ENCODE measurements around the gene USHBP1. TPM values are rescaled to one million over a fixed set of nuclear protein-coding genes. Genes with fewer than 3 reads are reported as not detected.

USHBP1 gene
- total RNA-seq, 1 experiment from 2014 or later: 7.5 TPM

DNA sequence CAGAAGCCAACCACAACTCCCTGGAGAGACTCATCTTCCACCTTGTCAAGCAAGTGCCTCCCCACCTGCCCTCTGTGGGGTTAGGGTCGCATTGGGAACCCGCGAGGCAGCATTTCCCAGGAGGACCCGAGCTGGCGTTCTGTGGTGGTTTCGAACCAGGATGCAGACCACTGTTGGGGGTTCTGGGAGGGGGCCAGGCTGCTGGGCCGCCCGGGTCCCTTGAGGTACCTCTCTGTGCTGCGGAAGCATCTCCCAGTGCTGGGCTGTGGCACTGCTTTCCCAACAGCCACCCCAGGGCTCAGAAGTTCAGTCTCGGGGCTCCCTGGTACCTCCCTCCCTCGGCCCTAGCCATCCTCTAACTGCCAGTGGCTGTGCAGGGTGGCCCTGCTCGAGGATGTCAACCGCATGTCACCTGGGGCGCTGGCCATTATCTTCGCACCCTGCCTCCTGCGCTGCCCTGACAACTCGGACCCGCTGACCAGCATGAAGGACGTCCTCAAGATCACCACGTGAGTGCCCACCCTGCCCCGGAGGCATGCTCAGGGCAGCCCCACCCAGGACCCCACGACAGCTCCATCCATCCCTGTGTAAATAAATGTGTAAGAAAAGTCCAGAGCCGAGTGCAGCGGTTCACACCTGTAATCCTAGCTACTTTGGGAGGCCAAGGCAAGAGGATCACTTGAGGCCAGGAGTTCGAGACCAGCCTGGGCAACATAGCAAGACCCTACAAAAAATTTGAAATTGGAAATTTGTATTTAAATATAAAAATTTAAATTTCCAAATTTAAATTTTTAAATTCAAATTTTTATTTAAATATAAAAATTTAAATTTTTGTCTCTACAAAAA lies 57.6 kb downstream of the USHBP1 start:
- no peaks in the 10 kb centered on the region for H3K27me3 ChIP-seq (ENCODE audit: control insufficient read depth, insufficient read depth, low read length)
- H3K36me3 ChIP-seq (replicated peaks; ENCODE audit: control insufficient read depth, insufficient read depth, low read length): peaks cover 9% of the 10 kb centered on the region
- H3K4me3 ChIP-seq (ENCODE audit: insufficient read depth, low read depth, low read length): no peak overlapping the region
- DNase-seq: no peak

DNA sequence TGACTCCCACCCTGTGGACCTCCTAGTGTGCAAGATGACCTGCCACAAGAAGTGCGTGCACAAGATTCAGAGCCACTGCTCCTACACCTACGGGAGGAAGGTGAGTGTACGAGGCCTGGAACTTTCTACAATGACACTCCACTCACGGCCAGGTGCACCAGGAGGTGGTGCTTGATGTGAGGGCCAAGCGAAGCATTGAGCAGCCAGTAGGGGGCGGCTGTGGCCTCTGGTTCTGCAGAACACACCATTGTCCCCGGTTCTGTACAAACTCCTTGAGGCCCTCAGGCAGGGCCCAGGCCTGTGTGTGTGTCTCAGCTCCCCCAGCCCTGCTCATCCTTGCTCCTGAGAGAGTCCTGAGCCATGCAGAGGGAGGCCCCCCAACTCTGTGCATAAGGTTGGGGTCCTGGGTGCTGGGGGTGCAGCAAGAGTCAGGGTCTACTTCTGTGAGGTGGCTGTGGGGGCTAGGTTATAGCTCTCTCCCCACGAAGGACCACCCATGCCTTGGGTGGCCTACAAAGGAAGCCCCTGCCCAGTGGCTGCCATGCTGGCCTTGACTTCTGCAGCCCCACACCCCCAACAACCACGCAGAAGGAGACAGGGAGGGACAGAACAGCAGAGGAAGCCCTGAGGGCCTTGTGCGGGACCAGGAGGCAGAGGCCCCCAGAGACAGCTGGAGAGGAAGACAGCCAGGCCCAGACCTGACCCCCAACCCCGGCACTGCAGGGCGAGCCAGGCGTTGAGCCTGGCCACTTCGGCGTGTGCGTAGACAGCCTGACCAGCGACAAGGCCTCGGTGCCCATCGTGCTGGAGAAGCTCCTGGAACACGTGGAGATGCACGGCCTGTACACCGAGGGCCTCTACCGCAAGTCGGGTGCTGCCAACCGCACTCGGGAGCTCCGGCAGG lies 59.1 kb downstream of the USHBP1 start:
- peak; percentile 92 for DNase-seq
- peaks cover 18% of the 10 kb centered on the region for H3K36me3 ChIP-seq (replicated peaks; ENCODE audit: control insufficient read depth, insufficient read depth, low read length)
- no peak overlapping the region for H3K4me3 ChIP-seq (ENCODE audit: insufficient read depth, low read depth, low read length)
- H3K27me3 ChIP-seq (ENCODE audit: control insufficient read depth, insufficient read depth, low read length): no peaks in the 10 kb centered on the region

DNA sequence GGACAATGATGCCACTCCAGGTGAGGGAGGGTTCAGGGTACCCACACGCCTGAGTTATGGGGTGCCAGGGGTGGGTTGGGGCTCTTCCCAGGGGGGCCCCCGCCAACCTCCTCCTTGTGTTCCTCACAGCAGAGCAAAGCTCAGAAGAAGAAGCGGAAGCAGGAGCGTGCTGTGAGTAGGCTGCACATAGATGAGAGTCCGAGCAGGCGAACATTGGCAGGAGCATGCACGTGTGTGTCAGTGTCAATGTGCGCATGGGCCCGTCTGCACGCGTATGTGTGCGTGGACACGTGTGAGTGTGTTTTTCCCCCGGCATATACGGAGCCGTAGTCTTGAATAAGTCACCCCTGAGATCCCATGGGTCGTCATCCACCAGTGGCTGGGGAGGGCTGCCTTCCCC lies 61.8 kb downstream of the USHBP1 start:
- Histone ChIP-seq H3K36me3 (replicated peaks; ENCODE audit: control insufficient read depth, insufficient read depth, low read length) (peaks cover 23% of the 10 kb centered on the region), H3K27me3 (ENCODE audit: control insufficient read depth, insufficient read depth, low read length) (no peaks in the 10 kb centered on the region), H3K4me3 (ENCODE audit: insufficient read depth, low read depth, low read length) (no peak overlapping the region)
- DNase-seq: no peak

DNA sequence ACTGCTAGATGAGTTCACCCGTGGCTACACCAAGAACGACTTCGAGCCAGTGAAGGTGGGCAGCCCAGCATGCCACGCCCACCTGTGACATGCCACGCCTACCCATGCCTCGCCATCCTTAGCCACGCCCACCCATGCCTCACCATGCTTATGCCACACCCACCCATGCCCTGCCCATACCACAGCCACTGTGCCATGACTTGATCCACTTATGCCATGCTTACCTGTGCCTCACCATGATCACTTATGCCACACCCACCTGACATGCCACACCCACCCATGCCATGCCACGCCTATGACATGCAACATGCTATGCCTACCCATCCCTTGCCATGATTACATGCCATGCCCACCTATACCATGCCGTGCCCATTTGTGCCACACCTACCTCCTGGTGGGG lies 62.3 kb downstream of the USHBP1 start:
- Histone ChIP-seq H3K27me3 (ENCODE audit: control insufficient read depth, insufficient read depth, low read length) (no peaks in the 10 kb centered on the region), H3K4me3 (ENCODE audit: insufficient read depth, low read depth, low read length) (no peak overlapping the region), H3K36me3 (replicated peaks; ENCODE audit: control insufficient read depth, insufficient read depth, low read length) (peaks cover 23% of the 10 kb centered on the region)
- DNase-seq: peak; percentile 75

DNA sequence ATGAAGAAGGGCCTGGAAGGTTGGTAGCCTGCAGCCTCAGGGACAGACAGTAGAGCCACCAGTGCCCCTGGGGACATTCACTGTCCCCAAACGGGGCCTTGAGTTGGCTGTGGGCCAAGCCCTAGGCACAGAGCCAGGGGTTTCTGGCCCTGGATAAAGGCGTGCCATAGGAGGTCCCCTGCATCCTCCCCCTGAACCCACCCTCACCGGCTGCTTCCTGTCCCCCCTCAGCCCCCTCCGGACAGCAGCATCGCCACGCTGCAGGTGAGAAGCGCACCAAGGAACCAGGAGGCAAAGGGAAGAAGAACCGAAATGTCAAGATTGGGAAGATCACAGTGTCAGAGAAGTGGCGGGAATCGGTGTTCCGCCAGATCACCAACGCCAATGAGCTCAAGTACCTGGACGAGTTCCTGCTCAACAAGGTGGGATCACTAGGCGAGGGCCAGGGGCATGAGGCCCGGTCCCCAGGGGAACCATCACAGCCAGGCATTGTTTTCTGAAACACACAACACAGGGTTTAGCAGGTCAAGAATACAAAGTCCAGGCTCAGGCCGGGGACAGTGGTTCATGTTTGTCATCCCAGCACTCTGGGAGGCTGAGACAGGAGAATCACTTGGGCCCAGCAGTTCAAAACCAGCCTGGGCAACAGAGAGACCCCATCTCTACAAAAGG lies 64.0 kb downstream of the USHBP1 start:
- Histone ChIP-seq H3K4me3 (ENCODE audit: insufficient read depth, low read depth, low read length) (no peak overlapping the region), H3K36me3 (replicated peaks; ENCODE audit: control insufficient read depth, insufficient read depth, low read length) (peaks cover 23% of the 10 kb centered on the region), H3K27me3 (ENCODE audit: control insufficient read depth, insufficient read depth, low read length) (no peaks in the 10 kb centered on the region)
- no peak for DNase-seq

Other genes with a start within 250 kb of the USHBP1 start
- 4.5 and 5.2 TPM in 2 replicates for gene CPAMD8, start 237.9 kb downstream of the USHBP1 start, total RNA-seq (2014; rRNA removed; shearing (Covaris generic))
- gene HAUS8, start 189.3 kb downstream of the USHBP1 start, total RNA-seq (2014; rRNA removed; shearing (Covaris generic)): 10.4 and 15.5 TPM in 2 replicates
- gene MYO9B, start 189.0 kb downstream of the USHBP1 start, total RNA-seq (2014; rRNA removed; shearing (Covaris generic)): 32.9 and 40.8 TPM in 2 replicates
- gene USE1, start 49.4 kb downstream of the USHBP1 start, total RNA-seq (2014; rRNA removed; shearing (Covaris generic)): 6.9 and 14.4 TPM in 2 replicates
- gene OCEL1, start 38.5 kb downstream of the USHBP1 start, total RNA-seq (2014; rRNA removed; shearing (Covaris generic)): 13.0 and 18.3 TPM in 2 replicates
- 232 and 246 TPM in 2 replicates for gene NR2F6, start 18.8 kb downstream of the USHBP1 start, total RNA-seq (2014; rRNA removed; shearing (Covaris generic))
- 186 and 194 TPM in 2 replicates for gene BABAM1, start 2.7 kb upstream of the USHBP1 start, total RNA-seq (2014; rRNA removed; shearing (Covaris generic))
- gene ANKLE1, start 17.2 kb upstream of the USHBP1 start, total RNA-seq (2014; rRNA removed; shearing (Covaris generic)): 18.0 and 22.7 TPM in 2 replicates
- 13.6 and 15.1 TPM in 2 replicates for gene ABHD8, start 38.7 kb upstream of the USHBP1 start, total RNA-seq (2014; rRNA removed; shearing (Covaris generic))
- gene MRPL34, start 41.1 kb upstream of the USHBP1 start, total RNA-seq (2014; rRNA removed; shearing (Covaris generic)): 76.7 and 121 TPM in 2 replicates
- 32.8 and 50.8 TPM in 2 replicates for gene DDA1, start 44.8 kb upstream of the USHBP1 start, total RNA-seq (2014; rRNA removed; shearing (Covaris generic))
- gene ANO8, start 70.1 kb upstream of the USHBP1 start, total RNA-seq (2014; rRNA removed; shearing (Covaris generic)): 6.9 and 7.5 TPM in 2 replicates
- gene GTPBP3, start 72.8 kb upstream of the USHBP1 start, total RNA-seq (2014; rRNA removed; shearing (Covaris generic)): 63.0 and 64.9 TPM in 2 replicates
- gene PLVAP, start 112.6 kb upstream of the USHBP1 start, total RNA-seq (2014; rRNA removed; shearing (Covaris generic)): not detected in 2 replicates
- gene CCDC194, start 129.5 kb upstream of the USHBP1 start, total RNA-seq (2014; rRNA removed; shearing (Covaris generic)): 0.42 and 1.5 TPM in 2 replicates
- 203 and 204 TPM in 2 replicates for gene BST2, start 140.9 kb upstream of the USHBP1 start, total RNA-seq (2014; rRNA removed; shearing (Covaris generic))
- gene MVB12A, start 155.3 kb upstream of the USHBP1 start, total RNA-seq (2014; rRNA removed; shearing (Covaris generic)): 75.1 and 91.4 TPM in 2 replicates
- not detected in 2 replicates for gene TMEM221, start 183.9 kb upstream of the USHBP1 start, total RNA-seq (2014; rRNA removed; shearing (Covaris generic))
- not detected in 2 replicates for gene NXNL1, start 196.2 kb upstream of the USHBP1 start, total RNA-seq (2014; rRNA removed; shearing (Covaris generic))
- gene SLC27A1, start 205.8 kb upstream of the USHBP1 start, total RNA-seq (2014; rRNA removed; shearing (Covaris generic)): 5.3 and 8.6 TPM in 2 replicates
- 71.0 and 73.6 TPM in 2 replicates for gene PGLS, start 246.9 kb upstream of the USHBP1 start, total RNA-seq (2014; rRNA removed; shearing (Covaris generic))